ENCODE data around the gene SF3B1. TPM values are rescaled to one million over a fixed set of nuclear protein-coding genes. Genes with fewer than 3 reads are reported as not detected.

SF3B1 gene, protein sequence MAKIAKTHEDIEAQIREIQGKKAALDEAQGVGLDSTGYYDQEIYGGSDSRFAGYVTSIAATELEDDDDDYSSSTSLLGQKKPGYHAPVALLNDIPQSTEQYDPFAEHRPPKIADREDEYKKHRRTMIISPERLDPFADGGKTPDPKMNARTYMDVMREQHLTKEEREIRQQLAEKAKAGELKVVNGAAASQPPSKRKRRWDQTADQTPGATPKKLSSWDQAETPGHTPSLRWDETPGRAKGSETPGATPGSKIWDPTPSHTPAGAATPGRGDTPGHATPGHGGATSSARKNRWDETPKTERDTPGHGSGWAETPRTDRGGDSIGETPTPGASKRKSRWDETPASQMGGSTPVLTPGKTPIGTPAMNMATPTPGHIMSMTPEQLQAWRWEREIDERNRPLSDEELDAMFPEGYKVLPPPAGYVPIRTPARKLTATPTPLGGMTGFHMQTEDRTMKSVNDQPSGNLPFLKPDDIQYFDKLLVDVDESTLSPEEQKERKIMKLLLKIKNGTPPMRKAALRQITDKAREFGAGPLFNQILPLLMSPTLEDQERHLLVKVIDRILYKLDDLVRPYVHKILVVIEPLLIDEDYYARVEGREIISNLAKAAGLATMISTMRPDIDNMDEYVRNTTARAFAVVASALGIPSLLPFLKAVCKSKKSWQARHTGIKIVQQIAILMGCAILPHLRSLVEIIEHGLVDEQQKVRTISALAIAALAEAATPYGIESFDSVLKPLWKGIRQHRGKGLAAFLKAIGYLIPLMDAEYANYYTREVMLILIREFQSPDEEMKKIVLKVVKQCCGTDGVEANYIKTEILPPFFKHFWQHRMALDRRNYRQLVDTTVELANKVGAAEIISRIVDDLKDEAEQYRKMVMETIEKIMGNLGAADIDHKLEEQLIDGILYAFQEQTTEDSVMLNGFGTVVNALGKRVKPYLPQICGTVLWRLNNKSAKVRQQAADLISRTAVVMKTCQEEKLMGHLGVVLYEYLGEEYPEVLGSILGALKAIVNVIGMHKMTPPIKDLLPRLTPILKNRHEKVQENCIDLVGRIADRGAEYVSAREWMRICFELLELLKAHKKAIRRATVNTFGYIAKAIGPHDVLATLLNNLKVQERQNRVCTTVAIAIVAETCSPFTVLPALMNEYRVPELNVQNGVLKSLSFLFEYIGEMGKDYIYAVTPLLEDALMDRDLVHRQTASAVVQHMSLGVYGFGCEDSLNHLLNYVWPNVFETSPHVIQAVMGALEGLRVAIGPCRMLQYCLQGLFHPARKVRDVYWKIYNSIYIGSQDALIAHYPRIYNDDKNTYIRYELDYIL
- total RNA-seq (2022; extraction: Qiagen RNA extraction), result 123 to 138 TPM (median 127 TPM) in 5 replicates

DNA sequence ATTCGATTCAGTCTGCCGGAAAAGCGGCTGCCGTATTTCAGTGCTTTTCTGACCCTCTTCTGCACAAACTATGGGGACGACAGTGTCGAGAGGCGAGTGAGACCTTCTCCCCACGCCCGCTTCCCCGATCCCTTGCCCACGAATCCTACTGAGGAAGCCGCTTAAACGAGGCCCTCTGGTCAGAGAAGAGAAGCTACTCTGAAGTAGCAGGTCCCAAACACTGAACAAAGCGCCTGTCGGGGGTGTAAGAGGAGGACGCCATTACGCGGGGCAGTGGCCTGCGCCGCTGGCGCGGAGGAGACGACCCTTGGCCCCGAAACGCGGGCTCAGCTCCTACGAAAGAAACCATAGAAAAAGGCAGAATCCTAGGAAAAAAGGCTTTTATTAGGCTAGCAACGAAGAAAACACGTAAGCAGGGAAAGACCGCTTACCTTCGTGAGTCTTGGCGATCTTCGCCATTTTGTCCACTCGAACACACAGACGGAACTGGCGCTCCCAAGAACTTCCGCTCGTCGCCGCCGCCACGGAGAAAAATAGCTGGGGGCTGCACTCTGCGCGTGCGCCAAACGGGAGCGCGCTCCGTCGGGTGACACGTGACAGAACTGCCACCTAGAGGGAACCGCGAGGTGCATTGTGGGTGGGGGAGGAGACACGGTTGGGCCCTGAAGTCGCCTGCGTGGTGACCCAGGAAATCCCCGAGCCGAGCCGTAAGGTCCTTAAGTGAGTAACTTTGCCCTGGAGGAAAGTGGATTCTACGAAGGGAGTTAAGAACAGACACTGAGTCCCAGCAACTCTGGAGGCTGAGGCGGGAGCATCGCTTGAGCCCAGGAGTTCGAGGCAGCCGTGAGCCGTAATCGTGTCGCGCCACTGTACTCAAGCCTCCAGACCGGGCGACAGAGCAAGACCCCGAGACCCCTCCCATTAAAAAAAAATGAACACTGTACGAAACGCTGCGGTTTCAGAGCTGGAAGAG lies at the start of gene SF3B1:
TSS of gene SF3B1 (minus strand) at position 488 of the 973 bp plus-strand sequence. CDS start at position 459, 29 bp downstream.

DNA sequence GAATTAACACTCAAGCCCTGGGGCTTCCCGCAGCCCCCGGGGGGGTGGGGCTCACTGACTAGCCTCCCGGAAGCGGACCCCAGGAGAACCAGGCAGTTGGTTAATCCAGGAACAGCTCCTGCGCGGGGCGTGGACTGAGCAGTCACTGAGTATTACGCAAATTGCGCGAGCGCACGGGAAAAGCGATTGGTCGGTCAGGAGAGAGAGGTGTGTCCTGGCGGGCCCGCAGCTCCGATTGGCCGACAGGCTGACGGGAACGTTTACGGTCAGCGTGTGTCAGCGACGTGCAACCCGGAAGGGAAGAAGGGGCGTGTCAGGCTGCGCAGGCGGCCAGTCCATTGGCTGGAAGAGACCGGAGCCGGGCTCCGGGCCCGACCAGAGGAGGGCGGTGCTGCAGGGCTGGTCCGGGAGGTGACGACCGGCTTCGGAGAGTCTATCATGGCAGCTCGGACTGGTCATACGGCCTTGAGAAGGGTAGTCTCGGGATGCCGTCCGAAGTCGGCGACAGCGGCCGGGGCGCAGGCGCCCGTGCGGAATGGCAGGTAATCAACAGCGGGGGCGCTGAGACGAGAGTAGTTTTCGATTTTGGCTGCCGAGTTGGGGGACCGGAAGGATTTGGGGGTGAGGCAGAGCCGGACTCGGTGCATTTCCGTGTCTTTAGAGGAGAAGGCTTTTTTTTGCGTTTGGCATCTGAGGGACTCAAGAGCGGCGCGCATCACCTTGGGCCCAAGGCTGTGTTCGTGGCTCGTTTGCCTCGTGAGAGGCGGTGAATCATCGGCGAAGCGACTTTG lies 18.5 kb upstream of the SF3B1 start, which contains the start of gene COQ10B:
TSS of gene COQ10B (plus strand) at position 430 of the 791 bp plus-strand sequence. CDS start at position 439, 9 bp downstream.

Other genes starting within 250 kb of the SF3B1 start
- gene ANKRD44, start 124.2 kb downstream of the SF3B1 start, total RNA-seq (2022; extraction: Qiagen RNA extraction), result 1.4 to 3.1 TPM (median 2.3 TPM) in 5 replicates
- 15.9 to 22.1 TPM (median 17.7 TPM) in 5 replicates for gene COQ10B, start 18.5 kb upstream of the SF3B1 start, total RNA-seq (2022; extraction: Qiagen RNA extraction)
- 545 to 778 TPM (median 597 TPM) in 5 replicates for gene HSPD1, start 64.8 kb upstream of the SF3B1 start, total RNA-seq (2022; extraction: Qiagen RNA extraction)
- gene HSPE1, start 65.4 kb upstream of the SF3B1 start, total RNA-seq (2022; extraction: Qiagen RNA extraction), result 431 to 752 TPM (median 465 TPM) in 5 replicates
- 21.7 to 37.7 TPM (median 26.8 TPM) in 5 replicates for gene MOB4, start 81.0 kb upstream of the SF3B1 start, total RNA-seq (2022; extraction: Qiagen RNA extraction)
- 0.02 TPM in 1 of 5 replicates, not detected in the others for gene RFTN2, start 240.6 kb upstream of the SF3B1 start, total RNA-seq (2022; extraction: Qiagen RNA extraction)